ENCODE measurements around the gene LINGO1.

LINGO1 gene

GRCh38 chr15:77567202-77567601, 65.5 kb downstream of the LINGO1 start:
- DNase-seq = no peak

DNA sequence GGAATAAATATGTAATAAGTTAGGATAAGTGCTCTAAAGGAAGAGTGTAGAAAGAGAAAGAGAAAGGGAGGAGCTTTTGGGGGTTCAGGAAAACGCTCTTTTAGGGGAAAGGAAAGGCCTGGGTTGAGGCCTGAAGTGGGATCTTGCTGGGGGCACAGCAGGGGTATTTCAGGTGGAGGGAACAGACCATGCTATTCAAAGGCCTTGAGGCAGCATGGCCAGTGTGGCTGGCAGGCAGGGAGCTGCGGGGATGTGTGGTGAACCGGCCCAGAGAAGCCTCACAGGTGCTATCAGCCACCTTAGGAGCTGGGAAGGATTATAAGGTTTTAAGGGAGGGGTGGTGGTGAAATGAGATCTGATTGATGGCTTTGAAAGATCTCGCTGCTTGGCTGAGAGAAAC, 66.6 kb downstream of the LINGO1 start:
- no peak for DNase-seq

DNA sequence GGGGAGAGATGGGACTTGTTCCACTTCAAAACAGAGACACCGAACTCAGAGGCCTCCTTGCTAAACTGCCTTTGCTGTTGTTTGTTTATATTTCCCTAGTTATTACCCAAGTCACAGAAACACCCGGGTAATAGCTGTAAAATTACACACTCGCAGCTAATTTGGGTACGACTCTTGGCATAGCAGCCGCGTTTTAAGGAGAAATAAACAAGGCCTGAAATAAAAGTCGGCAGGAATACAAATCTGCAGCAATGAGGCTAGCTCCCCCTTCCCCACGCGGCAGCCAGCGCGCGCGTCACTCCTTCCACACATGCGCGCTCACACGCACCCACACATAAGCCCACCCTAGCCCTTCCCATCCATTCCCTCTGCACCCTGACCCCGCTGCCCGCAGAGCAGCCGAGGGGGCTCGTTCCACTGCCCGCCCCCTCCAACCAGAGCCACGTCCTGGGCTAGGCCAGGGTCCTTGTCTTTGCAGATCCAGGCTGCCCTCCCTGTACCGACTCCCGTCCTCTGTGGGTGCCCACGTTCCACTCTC, 67.3 kb downstream of the LINGO1 start:
- no peak for DNase-seq

GRCh38 chr15:77564938-77565337, 67.8 kb downstream of the LINGO1 start:
- DNase-seq = no peak

- DNase-seq = no peak
Measured at GRCh38 chr15:77564341-77564740, 68.4 kb downstream of the LINGO1 start.

- no peak for DNase-seq
Measured at GRCh38 chr15:77563623-77564156, 69.0 kb downstream of the LINGO1 start.
